Memory B cell (primary cell): ENCODE results near the gene GPR139.

Experiments used
- ATAC-seq: fragments of 150-1000 bp; cut with Tn5 transposase; 2 replicates; pipeline ENCODE4 v1.10.0; 2021; ENCODE audit warnings: low read depth, mild to moderate bottlenecking, moderate library complexity
- DNase-seq, 2 donors: peaks; one replicate each; pipeline ENCODE4 v3.0.0; 2022; ENCODE audit warnings: low spot score in 2 of 2
- H3K27ac Mint-ChIP-seq: one replicate; pipeline ENCODE4 v1.8.0; 2022; ENCODE audit warnings: mild to moderate bottlenecking, moderate library complexity, mixed read lengths
- H3K27me3 Mint-ChIP-seq: one replicate; pipeline ENCODE4 v1.8.0; 2022; ENCODE audit warnings: mixed read lengths
- H3K36me3 Mint-ChIP-seq: one replicate; pipeline ENCODE4 v1.8.0; 2022; ENCODE audit warnings: mild to moderate bottlenecking, mixed read lengths
- H3K4me1 Mint-ChIP-seq: one replicate; pipeline ENCODE4 v1.8.0; 2022; ENCODE audit warnings: mixed read lengths
- H3K4me3 Mint-ChIP-seq: one replicate; pipeline ENCODE4 v1.8.0; 2022; ENCODE audit warnings: mild to moderate bottlenecking, moderate library complexity, mixed read lengths
- H3K9me3 Mint-ChIP-seq: one replicate; pipeline ENCODE4 v1.8.0; 2022; ENCODE audit warnings: mixed read lengths

Gene GPR139

DNA sequence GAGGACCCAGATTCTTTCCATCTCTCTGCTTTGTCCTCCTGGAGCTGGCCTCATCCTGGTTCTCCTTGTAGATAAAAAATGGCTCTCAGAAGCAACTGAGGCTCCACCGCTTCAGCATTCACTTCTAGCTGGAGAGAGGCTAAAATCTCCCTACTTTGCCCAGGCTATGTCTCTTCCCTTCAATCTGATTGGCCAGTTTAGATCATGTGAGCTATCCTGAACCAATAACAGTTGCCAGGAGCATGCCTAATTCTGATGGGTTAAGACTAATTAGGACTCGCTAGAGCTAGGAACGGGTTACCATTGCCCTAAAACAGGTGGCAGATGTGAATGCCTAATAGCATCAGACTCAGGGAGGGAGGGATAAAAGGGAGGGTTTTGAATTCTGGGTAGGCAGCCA is 89.6 kb downstream of the GPR139 start:
- Mint-ChIP-seq H3K9me3 (peaks cover 1% of the 10 kb centered on the region), H3K27me3 (no peaks in the 10 kb centered on the region), H3K36me3 (no peaks in the 10 kb centered on the region), H3K4me3 (no peak overlapping the region), H3K4me1 (no peaks in the 10 kb centered on the region), H3K27ac (no peak overlapping the region)
- no peak for ATAC-seq
- DNase-seq, result no peak
